GM21360 (cell line): ENCODE data around the gene IRGC.

Experiments
- ATAC-seq: cut with Tn5 transposase; IDR thresholded peaks from one replicate; pipeline ENCODE4 v1.9.1; 2021; ENCODE audit warnings: mild to moderate bottlenecking, moderate library complexity; ENCODE audit not compliant: unreplicated experiment

Gene IRGC

DNA sequence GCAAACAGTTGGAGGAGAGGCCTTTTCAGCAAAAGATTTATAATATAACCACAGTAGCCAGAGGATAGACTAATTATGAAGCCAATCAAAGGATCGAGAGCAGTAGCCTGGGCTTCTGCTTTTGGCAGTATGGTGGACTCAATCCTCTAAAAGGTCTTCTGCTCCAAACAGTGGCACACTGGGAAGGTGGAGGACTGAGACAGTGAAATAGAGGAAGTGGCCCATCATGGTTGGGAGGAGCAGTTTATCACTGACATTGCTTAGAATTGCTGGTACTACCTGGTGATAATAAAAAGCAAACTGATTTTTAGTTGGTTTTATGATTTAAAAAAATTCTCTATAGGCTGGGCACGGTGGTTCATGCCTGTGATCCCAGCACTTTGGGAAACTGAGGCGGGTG is 25.0 kb upstream of the IRGC start:
- ATAC-seq, result no peak

DNA sequence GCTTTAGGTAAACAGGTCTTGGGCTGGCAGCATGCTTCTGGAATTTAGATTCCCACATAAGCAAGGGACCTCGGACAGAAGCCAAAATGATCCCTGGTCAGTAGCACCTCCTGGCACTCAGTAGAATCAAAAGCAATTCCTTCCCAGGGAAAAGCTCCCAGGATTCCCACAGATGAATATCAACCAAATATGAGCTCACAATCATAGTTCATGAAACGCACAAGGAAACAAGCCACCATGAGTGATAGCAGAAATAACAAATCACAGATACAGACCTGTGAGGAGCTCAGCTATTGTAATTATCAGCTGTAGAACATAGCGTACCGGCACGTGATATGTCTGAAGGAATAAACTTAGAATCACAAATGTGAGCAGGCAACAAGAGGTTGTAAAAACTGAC is 24.1 kb upstream of the IRGC start:
- no peak for ATAC-seq

DNA sequence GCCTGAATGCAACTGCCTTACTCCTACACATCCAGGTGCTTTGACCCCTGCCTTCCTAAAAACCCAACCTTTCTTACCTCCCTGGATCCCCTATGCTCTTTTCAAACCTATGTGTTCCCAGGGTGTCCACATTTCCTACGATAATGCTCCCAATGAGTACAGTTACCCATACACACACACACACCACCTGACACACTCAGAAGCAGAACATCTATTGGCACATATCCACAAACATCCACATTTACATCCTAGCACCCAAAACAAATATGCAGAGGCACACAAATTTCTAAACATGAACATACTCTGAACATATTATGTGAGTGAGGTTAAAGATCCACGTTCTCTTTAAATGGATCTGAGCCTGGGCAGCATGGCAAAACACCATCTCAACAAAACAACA is 23.5 kb upstream of the IRGC start:
- no peak for ATAC-seq

DNA sequence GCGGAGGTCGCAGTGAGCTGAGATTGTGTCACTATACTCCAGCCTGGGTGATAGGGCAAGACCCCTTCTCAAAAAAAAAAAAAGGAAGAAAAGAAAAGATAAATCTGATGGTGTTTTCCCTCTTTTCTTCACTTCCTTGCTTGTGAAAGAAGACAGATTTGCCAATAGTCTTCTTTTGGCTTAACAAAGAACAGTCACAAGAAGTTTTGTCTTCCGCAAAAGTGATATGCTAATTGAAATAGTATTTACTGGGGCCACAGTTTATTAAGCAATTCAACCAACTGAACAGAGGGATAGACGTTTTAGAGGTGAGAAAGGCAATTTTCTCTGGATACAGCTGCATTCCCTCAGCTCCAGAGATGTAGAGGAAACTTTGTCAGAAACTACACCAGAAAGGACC is 23.0 kb upstream of the IRGC start:
- ATAC-seq, result no peak

DNA sequence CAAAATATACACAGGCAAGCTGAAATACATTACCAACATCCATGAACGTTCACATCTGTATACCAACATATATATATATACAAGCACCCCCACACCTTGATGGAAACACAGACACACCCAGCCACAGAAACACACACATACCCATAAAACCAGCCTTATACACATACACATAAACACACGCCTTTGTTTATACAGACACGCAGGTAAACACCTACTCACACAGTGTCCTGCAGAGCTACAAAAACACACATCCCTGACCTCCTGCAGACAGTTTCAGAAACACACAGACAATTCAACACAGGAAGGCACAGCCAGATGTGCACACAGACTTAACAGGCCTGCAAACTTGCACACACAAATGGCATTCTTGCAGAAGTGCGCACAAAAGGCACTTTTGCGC is 21.3 kb upstream of the IRGC start:
- no peak for ATAC-seq

DNA sequence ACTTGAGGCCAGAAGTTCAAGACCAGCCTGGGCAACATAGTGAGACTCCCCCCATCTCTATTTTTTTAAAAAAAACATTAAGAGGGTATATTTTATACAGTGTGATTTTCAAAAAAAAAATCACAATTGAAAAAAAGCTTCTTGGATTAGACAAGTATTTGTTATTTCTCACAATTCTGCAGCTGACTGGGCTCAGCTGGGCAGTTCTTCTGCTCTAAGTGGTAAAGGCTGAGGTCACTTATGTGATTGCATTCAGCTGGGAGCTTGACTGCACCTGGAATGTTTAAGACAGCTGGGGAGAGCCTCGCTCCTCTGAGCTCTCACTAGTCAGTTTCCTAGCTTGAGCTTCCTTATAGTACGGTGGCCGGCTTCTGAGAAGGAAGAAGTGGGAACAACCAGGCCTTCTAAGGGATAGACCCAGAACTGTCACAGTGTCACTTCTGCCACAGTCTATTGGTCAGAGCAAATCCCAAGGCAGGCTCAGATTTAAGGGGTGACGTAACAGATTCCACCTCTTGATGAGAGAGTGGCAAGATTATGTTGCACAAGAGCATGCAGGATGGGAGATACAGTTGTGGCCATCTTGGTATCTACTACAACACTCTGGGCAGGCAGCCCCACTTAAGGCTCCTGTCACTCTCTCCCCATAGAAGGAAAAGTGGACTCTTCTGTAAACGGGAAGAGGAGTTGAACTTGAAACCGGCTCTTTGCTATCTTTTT is 19.7 kb upstream of the IRGC start:
- ATAC-seq, result no peak

DNA sequence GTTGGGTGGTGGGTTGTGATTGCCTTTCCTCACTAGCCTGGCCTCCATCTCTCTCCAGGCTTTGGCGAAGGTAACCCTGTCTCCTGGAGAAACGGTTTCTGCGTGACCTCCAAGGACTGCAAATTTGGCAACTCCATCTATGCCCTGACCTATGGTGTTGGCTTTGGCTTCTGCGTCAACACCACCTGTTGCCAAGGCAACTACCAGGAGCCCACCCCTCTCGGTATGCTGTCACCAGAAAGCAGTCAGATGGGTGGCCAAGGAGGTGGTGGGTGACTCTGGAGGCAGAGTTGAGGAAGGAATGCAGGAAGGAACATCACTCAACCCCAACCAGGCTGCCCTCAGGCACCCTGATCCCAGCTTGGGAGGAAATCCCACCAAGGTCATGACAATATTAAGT is 18.6 kb upstream of the IRGC start:
- ATAC-seq, result no peak

DNA sequence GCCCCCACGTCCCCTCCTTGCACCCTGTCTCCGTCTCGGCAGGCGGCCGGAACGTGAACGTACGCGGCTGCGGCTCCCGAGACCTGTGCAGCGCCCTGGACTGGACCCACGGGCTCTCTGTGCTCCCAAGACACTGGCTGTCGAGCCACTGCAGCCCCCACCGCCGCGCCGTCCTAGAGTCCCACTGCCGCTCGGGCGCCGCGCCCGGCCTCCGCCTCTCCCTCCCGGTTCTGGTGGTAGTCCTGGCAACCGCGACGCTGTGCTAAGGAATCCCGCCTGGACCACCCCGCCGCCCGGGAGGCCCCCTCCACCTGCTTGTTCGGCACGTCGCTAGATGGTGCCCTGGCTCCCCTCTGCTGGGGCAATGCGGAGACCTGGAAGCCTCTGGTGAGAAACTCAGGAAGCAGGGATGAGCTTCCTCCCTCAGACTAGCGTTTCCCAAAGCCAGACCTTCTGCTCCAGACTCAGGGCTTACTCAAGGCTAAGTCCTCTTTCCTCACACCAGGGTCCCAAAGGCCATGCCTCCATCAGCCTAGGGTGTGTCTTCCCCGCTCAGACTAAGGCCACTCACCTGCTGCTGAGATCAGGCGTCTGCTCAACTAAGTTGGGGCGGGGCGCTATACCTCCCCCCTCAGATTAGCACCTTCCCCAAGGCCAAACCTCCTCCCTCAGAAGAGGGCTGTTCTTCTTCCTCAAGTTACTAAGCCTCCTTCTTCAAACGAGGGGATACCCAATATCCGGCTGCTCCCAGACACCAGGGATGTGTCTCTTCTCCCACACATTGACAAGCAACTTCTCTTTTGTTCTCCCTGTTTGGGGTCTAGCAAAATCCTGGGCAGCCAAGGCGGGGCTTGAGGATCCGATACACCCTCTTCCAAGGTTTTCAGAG is 16.1 kb upstream of the IRGC start:
- ATAC-seq, result no peak

DNA sequence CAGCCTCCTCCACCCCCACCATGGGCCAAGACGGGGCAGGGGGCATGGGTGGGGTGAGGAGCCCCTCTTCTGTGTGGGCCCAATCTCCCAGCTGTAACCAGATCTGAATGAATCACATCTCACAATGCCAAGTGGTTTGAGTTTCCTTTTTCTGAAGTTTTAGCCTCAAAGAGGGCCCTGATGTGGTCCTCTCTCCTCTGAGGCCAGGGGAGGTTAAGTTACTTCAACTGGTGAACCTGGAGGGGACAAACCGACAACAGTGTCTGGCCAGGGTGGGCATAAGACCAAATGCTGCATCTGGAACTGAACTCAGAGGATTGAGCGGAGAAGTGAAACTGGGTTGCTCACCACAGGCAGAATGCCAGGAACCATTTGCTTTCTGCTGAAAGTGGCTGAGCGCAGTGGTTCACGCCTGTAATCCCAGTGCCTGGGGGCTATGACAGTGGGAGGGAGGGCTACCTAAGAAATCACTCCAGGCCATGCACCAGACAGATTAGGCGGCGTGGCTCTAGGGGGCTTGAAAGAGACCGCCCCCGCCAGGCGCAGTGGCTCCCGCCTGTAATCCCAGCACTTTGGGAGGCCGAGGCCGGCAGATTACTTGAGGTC is 15.4 kb upstream of the IRGC start:
- ATAC-seq, result no peak

DNA sequence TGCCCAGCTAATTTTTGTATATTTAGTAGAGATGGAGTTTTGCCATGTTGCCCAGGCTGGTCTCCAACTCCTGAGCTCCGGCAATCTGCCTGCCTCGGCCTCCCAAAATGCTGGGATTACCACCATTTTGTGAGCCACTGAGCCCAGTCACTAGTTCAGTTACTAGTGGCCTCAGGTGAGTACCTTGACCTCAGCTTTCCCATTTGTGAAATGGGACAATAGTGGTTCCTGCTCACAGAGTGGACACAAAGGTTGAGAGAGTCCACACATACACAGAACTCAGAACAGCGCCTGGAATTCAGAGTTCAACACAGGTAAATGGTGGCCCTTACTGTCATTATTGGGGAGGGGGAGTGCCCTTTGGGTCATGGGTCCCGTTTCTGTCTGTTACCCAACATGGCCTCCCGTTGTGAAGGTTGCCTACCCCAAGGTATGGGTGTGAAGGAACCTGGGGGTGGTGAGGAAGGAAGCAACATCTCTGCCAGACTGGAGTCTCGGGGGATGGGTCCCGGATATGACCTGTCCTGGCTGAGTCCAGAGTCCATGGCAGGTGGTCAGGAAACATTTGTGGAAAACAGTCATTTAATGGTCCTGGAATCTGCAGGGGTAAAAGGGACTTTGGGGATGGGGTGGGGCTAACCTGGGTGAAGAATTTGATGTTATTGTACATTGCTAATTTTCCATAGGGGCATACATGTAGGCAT is 11.7 kb upstream of the IRGC start:
- no peak for ATAC-seq

DNA sequence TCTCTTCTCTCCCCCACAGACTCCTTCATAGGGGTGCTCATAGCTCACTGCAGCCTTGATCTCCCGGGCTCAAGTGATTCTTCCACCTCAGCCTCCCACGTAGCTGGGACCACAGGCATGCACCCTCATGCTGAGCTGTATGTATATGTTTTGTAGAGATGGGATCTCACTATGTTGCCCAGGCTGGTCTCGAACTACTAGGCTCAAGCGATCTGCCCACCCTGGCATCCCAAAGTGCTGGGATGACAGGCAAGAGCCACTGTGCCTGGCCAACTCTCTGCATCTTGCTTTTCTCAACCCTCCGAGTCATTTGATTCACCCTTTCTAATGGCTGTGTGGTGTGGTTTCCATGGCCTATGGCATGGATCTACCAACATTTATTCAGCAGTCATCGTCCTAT is 10.1 kb upstream of the IRGC start:
- no peak for ATAC-seq

DNA sequence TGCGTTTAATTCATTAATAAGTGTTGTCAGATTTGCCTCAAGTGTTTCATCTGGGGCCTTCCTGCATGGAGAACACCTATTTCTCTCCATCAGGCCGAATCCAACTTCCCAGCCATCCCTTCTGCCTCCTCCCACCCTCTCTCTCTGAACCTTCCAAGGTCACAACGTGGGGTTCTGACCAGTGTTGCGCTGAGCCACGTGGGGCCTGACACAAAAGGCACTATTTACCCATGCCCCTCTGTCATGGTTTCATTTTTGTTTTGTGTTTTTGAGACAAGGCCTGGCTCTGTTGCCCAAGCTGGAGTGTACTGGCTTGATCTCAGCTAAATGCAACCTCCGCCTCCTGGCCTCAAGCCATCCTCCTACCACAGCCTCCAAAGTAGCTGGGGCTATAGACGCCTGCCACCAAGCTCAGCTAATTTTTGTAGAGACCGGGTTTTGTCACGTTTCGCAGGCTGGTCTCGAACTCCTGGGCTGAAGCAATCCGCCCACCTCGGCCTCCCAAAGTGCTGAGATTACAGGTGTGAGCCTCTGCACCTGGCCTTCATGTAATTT is 8.6 kb upstream of the IRGC start:
- ATAC-seq, result no peak

DNA sequence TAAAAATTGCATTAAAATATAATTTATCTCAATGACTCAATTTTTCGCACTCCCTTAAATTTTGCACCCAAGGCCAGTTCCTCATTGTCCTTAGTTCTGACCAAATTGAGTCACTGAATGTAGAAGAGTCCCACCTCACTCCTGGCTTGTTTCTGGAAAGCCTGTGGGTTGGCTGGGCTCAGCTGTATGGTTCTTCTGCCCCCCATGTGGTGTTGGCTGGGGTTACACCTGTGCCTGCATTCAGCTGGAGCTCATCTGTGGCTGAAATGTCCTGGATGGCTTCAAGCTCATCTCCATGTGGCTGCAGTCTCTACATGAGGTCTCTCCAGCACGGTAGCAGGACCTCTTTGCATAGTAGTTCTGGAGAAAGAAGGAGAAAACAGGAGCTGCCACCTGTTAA is 7.2 kb upstream of the IRGC start:
- ATAC-seq, result no peak

DNA sequence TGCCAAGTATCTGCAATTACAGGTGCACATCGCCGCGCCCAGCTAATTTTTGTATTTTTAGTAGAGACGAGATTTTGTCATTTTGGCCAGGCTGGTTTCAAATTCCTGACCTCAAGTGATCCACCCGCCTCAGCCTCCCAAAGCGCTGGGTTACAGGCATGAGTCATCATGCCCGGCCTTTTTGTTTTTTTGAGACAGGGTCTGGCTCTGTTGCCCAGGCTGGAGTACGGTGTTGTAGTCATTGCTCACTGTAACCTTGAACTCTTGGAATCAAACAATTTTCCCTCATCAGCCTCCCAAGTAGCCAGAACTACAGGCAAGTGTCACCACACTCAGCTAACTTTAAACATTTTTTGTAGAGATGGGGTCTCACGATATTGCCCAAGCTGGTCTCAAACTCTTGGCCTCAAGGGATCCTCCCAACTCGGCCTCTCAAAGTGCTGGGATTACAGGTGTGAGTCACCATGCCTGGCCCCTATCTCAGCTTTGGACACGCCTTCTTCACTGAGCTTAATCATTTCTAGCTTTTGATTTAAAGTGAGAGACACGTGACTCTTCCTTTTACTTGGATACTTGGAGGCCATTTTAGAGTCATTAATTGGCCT is 4.0 kb upstream of the IRGC start:
- ATAC-seq, result no peak

DNA sequence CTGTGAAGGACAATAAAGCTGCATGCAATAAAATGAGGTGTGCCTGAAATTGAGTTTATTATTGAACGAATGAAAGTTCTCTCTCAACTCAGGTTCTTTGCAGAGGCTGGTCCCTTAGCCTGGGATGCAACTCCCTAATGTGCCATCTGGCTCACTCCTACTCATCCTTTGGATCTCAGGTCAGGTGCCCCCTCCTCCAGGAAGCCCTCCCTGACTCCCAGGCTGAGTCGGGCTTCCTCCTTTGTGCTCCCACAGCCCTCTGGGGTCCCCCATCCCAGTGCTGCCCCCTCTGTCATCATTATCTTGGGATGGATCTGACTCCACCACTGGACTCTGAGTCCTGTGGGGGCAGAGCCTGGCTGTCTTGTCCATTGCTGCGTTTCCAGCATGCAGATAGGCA is 2.7 kb upstream of the IRGC start:
- no peak for ATAC-seq

DNA sequence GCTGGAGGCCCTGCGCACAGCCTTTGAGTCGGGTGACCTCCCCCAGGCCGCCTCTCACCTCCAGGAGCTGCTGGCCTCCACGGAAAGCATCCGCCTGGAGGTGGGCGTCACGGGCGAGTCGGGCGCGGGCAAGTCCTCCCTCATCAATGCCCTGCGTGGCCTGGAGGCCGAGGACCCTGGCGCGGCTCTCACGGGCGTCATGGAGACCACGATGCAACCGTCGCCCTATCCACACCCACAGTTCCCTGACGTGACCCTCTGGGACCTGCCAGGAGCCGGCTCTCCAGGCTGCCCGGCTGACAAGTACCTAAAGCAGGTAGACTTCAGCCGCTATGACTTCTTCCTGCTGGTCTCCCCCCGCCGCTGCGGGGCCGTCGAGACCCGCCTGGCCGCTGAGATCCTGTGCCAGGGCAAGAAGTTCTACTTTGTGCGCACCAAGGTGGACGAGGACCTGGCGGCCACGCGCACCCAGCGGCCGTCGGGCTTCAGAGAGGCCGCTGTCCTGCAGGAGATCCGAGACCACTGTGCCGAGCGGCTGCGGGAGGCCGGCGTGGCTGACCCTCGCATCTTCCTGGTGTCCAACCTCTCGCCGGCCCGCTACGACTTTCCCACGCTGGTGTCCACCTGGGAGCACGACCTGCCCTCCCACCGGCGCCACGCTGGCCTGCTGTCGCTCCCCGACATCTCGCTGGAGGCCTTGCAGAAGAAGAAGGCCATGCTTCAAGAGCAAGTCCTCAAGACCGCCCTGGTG is 2.9 kb downstream of the IRGC start:
- no peak for ATAC-seq

DNA sequence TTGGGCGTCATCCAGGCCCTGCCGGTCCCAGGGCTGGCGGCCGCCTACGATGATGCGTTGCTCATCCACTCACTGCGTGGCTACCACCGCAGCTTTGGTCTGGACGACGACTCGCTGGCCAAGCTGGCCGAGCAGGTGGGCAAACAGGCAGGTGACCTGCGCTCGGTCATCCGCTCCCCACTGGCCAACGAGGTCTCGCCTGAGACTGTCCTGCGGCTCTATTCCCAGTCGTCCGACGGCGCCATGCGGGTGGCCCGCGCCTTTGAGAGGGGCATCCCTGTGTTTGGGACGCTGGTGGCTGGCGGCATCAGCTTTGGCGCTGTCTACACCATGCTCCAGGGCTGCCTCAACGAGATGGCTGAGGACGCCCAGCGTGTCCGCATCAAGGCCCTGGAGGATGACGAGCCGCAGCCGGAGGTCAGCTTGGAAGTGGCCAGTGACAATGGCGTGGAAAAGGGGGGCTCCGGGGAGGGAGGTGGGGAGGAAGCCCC is 3.5 kb downstream of the IRGC start:
- no peak for ATAC-seq

DNA sequence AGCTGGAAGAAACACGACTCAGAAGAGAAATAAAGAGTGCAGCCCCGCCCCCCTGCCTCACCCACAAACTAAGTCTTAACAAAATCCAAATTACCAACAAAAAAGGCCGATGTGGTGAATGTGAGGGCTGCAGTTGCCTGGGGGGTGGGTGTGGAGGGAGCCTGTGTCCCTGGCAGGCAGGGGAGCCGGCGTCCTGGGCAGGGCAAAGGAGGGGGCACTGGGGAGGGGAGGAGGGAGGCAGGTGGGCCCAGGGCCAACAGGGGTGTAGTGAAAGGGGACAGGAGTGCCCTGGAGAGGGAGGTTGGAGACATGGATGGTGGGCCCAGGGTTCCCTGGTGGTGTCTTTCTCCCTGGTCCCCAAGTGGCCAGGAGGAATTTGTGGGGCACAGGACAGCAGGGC is 4.0 kb downstream of the IRGC start:
- no peak for ATAC-seq

DNA sequence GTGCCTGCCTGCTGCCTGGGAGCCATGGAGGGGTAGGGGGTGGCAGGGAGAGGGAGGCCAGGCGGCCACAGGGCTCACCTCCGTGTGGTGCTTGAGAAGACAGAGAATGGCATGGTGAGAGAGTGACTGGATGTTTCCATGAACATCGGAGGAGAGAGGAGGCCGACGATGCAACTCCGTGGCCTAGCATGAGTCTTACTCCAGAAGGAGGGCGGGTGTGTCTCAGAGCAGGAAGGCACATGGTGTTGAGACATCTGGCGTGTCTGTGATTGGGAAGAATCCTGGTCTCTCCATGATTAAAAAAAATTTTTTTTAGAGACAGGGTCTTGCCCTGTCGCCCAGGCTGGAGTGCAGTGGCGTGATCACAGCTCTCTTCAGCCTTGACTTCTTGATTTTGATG is 5.1 kb downstream of the IRGC start:
- ATAC-seq, result no peak
